Measurements from ENCODE around the gene PGD. TPM values are rescaled to one million over a fixed set of nuclear protein-coding genes. Genes with fewer than 3 reads are reported as not detected.
"Not testable (repeated sequence)": the region's sequence is repeated elsewhere in the genome, so short reads cannot be mapped to it uniquely, and the experiment has no call there.

The PGD gene
- total and polyA plus RNA-seq, 2 experiments from 2014 or later, result 174 to 305 TPM

- not testable (repeated sequence) for H3K4me1 Mint-ChIP-seq; H3K79me2 ChIP-seq (replicated peaks; ENCODE audit: insufficient read depth); H3K9me2 ChIP-seq (ENCODE audit: insufficient read depth); H2AFZ ChIP-seq; H3K4me3 Mint-ChIP-seq; H3K9me3 Mint-ChIP-seq; H3K4me1 ChIP-seq (ENCODE audit: insufficient read depth); H3K4me2 ChIP-seq; H3K27me3 ChIP-seq (ENCODE audit: insufficient read depth); H3K4me3 ChIP-seq; DNase-seq (ENCODE audit: low spot score); ATAC-seq; H3K27me3 Mint-ChIP-seq (ENCODE audit: insufficient read depth, low read depth, poor library complexity)
- Histone ChIP-seq H4K20me1 (replicated peaks; ENCODE audit: insufficient read depth) (peaks cover 28% of the 10 kb centered on the region), H3F3A (replicated peaks; ENCODE audit: low read depth) (peaks cover 42% of the 10 kb centered on the region), H3K27ac (ENCODE audit: low read depth) (peak overlapping the region; percentile 74), H3K36me3 (ENCODE audit: insufficient read depth) (peaks cover 92% of the 10 kb centered on the region)
- H3K36me3 Mint-ChIP-seq (ENCODE audit: low read depth), result peaks cover 95% of the 10 kb centered on the region
- peak overlapping the region; percentile 92; the same call in 1 of the 2 replicates for H3K27ac Mint-ChIP-seq
Observed at GRCh38 chr1:10415967-10416366, 17.1 kb downstream of the PGD start.

- H3K36me3 ChIP-seq (ENCODE audit: insufficient read depth), result peaks cover 67% of the 10 kb centered on the region
- H3K4me3 ChIP-seq; H3K4me2 ChIP-seq; H3K9me2 ChIP-seq (ENCODE audit: insufficient read depth); H3K4me1 ChIP-seq (ENCODE audit: insufficient read depth); H2AFZ ChIP-seq; H3K79me2 ChIP-seq (replicated peaks; ENCODE audit: insufficient read depth); H3K27ac ChIP-seq (ENCODE audit: low read depth); DNase-seq (ENCODE audit: low spot score); ATAC-seq; H3K27me3 ChIP-seq (ENCODE audit: insufficient read depth); H3K27ac Mint-ChIP-seq; H3K4me3 Mint-ChIP-seq; H3K4me1 Mint-ChIP-seq; H3K9me3 Mint-ChIP-seq; H3K27me3 Mint-ChIP-seq (ENCODE audit: insufficient read depth, low read depth, poor library complexity): not testable (repeated sequence)
- H3F3A ChIP-seq (replicated peaks; ENCODE audit: low read depth), result peaks cover 27% of the 10 kb centered on the region
- peaks cover 21% of the 10 kb centered on the region for H4K20me1 ChIP-seq (replicated peaks; ENCODE audit: insufficient read depth)
- peaks cover 75% of the 10 kb centered on the region for H3K36me3 Mint-ChIP-seq (ENCODE audit: low read depth)
Observed at GRCh38 chr1:10418741-10419140, 19.9 kb downstream of the PGD start.

GRCh38 chr1:10419351-10419750 lies 20.5 kb downstream of the PGD start:
- Histone ChIP-seq H3K36me3 (ENCODE audit: insufficient read depth) (peaks cover 61% of the 10 kb centered on the region), H3K79me2 (replicated peaks; ENCODE audit: insufficient read depth) (no peaks in the 10 kb centered on the region; the same call in 1 of the 2 replicates), H3K27ac (ENCODE audit: low read depth) (no peak overlapping the region), H3K4me2 (no peak overlapping the region), H3K4me1 (ENCODE audit: insufficient read depth) (no peaks in the 10 kb centered on the region), H3K9me2 (ENCODE audit: insufficient read depth) (no peaks in the 10 kb centered on the region), H3K27me3 (ENCODE audit: insufficient read depth) (no peaks in the 10 kb centered on the region), H3K4me3 (no peak overlapping the region), H2AFZ (no peak overlapping the region), H4K20me1 (replicated peaks; ENCODE audit: insufficient read depth) (peaks cover 15% of the 10 kb centered on the region), H3F3A (replicated peaks; ENCODE audit: low read depth) (peaks cover 25% of the 10 kb centered on the region)
- Mint-ChIP-seq H3K4me1 (peaks cover 6% of the 10 kb centered on the region), H3K27ac (peak overlapping the region; percentile 86; the same call in 1 of the 2 replicates), H3K36me3 (ENCODE audit: low read depth) (peaks cover 70% of the 10 kb centered on the region), H3K4me3 (no peak overlapping the region; the same call in 2 of the 3 replicates), H3K27me3 (ENCODE audit: insufficient read depth, low read depth, poor library complexity) (peaks cover 6% of the 10 kb centered on the region), H3K9me3 (no peaks in the 10 kb centered on the region; the same call in 2 of the 3 replicates)
- DNase-seq (ENCODE audit: low spot score) (no peak), ATAC-seq (no peak)
- TF ChIP-seq REST (IDR thresholded peaks at IDR 0.05; ENCODE audit: unreplicated experiment) (no peak), ETS1 (IDR thresholded peaks at IDR 0.05) (no peak), EZH2 (IDR thresholded peaks at IDR 0.05; ENCODE audit: low read depth, unreplicated experiment) (no peak), STAT1 (IDR thresholded peaks at IDR 0.05; ENCODE audit: unreplicated experiment) (no peak), POLR2AphosphoS5 (IDR thresholded peaks at IDR 0.05; ENCODE audit: low read depth) (no peak), EZH2phosphoT487 (IDR thresholded peaks at IDR 0.05; ENCODE audit: unreplicated experiment) (no peak)

Data from GM23338 (cell line).